Measurements from ENCODE around the gene NR3C1.

- TF ChIP-seq, protein P1, sequence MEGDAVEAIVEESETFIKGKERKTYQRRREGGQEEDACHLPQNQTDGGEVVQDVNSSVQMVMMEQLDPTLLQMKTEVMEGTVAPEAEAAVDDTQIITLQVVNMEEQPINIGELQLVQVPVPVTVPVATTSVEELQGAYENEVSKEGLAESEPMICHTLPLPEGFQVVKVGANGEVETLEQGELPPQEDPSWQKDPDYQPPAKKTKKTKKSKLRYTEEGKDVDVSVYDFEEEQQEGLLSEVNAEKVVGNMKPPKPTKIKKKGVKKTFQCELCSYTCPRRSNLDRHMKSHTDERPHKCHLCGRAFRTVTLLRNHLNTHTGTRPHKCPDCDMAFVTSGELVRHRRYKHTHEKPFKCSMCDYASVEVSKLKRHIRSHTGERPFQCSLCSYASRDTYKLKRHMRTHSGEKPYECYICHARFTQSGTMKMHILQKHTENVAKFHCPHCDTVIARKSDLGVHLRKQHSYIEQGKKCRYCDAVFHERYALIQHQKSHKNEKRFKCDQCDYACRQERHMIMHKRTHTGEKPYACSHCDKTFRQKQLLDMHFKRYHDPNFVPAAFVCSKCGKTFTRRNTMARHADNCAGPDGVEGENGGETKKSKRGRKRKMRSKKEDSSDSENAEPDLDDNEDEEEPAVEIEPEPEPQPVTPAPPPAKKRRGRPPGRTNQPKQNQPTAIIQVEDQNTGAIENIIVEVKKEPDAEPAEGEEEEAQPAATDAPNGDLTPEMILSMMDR (IDR thresholded peaks at IDR 0.05): no peak
- TF ChIP-seq POLR2AphosphoS5 (IDR thresholded peaks at IDR 0.05; ENCODE audit: insufficient read depth in 1 of 2, low read depth in 1 of 2) (no peak), POLR2A (IDR thresholded peaks at IDR 0.05) (no peak)
These were observed 14.1 kb upstream of the NR3C1 start for GRCh38 chr5:143417503-143418139.
